K562 (cell line): ENCODE measurements around the gene GMIP. TPM values are rescaled to one million over a fixed set of nuclear protein-coding genes. Genes with fewer than 3 reads are reported as not detected.

ENCODE experiments used
- GABPB1 ChIP-seq: sonication (generic); formaldehyde crosslinking; IDR thresholded peaks from 2 replicates; pipeline ENCODE4 v1.8.0; 2022; ENCODE audit warnings: mild to moderate bottlenecking, missing genetic modification reagents
- SUPT5H ChIP-seq: fragments of 450-650 bp; IDR thresholded peaks from 2 replicates; pipeline ENCODE4 v1.6.1; 2016
- ZBTB40 ChIP-seq, 2 experiments: fragments of 450-650 bp in 1 of 2; sonication (generic) in 1 of 2; formaldehyde crosslinking in 1 of 2; IDR thresholded peaks; 2 replicates each; pipeline versions ENCODE4 v1.7.1 to v1.9.0; 2016 to 2022; ENCODE audit warnings: inconsistent platforms in 1 of 2, mild to moderate bottlenecking in 1 of 2, missing genetic modification reagents in 1 of 2
- ZNF445 ChIP-seq: fragments of 250-450 bp; sonication (Bioruptor Pico); IDR thresholded peaks from 2 replicates; pipeline ENCODE4 v1.4.0; 2020; ENCODE audit warnings: low read depth, mild to moderate bottlenecking, moderate library complexity
- polyA plus RNA-seq, 8 experiments: library from polyadenylated mRNA; depleted of rRNA in 4 of 8; stranded (reverse) in 5 of 8; unstranded in 3 of 8; fragments of >200 nt; fragmentation: Nextera tagmentation in 2 of 8; fragmentation: Illumina TruSeq in 1 of 8; extraction: Ambion mirVana in 2 of 8; extraction: Trizol in 1 of 8; gene quantifications; 2 replicates each; pipeline versions ENCODE4 v1.2.1 to v1.2.3, GENCODE V29; 2011 to 2014; ENCODE audit warnings: inconsistent platforms in 1 of 8, missing spikeins in 1 of 8
- total RNA-seq, 7 experiments: library from RNA; depleted of rRNA in 6 of 7; stranded (reverse); fragments of >200 nt in 6 of 7; fragmentation: Illumina TruSeq in 2 of 7; extraction: Trizol in 2 of 7; gene quantifications; 2 replicates each; pipeline versions ENCODE4 v1.2.1 to v1.2.3, GENCODE V29; 2011 to 2021; ENCODE audit warnings: low replicate concordance in 1 of 7
- TF ChIP-seq, protein P1 (sequence below): sonication (generic); formaldehyde crosslinking; IDR thresholded peaks from 2 replicates; pipeline ENCODE4 v1.8.0; 2022; ENCODE audit warnings: mild to moderate bottlenecking, missing genetic modification reagents, borderline replicate concordance
- TF ChIP-seq, protein P2 (sequence below): fragments of 250-450 bp; sonication (Bioruptor Pico); IDR thresholded peaks from 2 replicates; pipeline ENCODE4 v1.5.0; 2021
- TF ChIP-seq, protein P3 (sequence below): sonication (generic); formaldehyde crosslinking; IDR thresholded peaks from 2 replicates; pipeline ENCODE4 v1.8.1; 2023; ENCODE audit warnings: missing genetic modification reagents, mild to moderate bottlenecking, borderline replicate concordance

The GMIP gene
- total and polyA plus RNA-seq, 9 of the 15 experiments (the other 6 are each of a cell fraction or from before 2014, with no cell fraction given), result 0.14 to 15.8 (median 3.2) TPM

- TF ChIP-seq ZBTB40 (IDR thresholded peaks at IDR 0.05), result peak; percentile 96
- TF ChIP-seq ZBTB40 (CRISPR knock-in tag; IDR thresholded peaks at IDR 0.05), result no peak
- TF ChIP-seq, protein P1, sequence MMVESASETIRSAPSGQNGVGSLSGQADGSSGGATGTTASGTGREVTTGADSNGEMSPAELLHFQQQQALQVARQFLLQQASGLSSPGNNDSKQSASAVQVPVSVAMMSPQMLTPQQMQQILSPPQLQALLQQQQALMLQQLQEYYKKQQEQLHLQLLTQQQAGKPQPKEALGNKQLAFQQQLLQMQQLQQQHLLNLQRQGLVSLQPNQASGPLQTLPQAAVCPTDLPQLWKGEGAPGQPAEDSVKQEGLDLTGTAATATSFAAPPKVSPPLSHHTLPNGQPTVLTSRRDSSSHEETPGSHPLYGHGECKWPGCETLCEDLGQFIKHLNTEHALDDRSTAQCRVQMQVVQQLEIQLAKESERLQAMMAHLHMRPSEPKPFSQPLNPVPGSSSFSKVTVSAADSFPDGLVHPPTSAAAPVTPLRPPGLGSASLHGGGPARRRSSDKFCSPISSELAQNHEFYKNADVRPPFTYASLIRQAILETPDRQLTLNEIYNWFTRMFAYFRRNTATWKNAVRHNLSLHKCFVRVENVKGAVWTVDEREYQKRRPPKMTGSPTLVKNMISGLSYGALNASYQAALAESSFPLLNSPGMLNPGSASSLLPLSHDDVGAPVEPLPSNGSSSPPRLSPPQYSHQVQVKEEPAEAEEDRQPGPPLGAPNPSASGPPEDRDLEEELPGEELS (CRISPR knock-in tag), result peak; percentile 68; the same call in 1 of the 2 replicates
- TF ChIP-seq ZNF445, result 0 out of 2 replicates have a peak, but pooled peaks have one; percentile 67
- peak; percentile 82; the same call in 1 of the 2 replicates for TF ChIP-seq GABPB1 (CRISPR knock-in tag)
- TF ChIP-seq, protein P2, sequence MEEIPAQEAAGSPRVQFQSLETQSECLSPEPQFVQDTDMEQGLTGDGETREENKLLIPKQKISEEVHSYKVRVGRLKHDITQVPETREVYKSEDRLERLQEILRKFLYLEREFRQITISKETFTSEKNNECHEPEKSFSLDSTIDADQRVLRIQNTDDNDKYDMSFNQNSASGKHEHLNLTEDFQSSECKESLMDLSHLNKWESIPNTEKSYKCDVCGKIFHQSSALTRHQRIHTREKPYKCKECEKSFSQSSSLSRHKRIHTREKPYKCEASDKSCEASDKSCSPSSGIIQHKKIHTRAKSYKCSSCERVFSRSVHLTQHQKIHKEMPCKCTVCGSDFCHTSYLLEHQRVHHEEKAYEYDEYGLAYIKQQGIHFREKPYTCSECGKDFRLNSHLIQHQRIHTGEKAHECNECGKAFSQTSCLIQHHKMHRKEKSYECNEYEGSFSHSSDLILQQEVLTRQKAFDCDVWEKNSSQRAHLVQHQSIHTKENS (CRISPR knock-in tag), result no peak
- TF ChIP-seq SUPT5H, result peak; percentile 74
- TF ChIP-seq, protein P3, sequence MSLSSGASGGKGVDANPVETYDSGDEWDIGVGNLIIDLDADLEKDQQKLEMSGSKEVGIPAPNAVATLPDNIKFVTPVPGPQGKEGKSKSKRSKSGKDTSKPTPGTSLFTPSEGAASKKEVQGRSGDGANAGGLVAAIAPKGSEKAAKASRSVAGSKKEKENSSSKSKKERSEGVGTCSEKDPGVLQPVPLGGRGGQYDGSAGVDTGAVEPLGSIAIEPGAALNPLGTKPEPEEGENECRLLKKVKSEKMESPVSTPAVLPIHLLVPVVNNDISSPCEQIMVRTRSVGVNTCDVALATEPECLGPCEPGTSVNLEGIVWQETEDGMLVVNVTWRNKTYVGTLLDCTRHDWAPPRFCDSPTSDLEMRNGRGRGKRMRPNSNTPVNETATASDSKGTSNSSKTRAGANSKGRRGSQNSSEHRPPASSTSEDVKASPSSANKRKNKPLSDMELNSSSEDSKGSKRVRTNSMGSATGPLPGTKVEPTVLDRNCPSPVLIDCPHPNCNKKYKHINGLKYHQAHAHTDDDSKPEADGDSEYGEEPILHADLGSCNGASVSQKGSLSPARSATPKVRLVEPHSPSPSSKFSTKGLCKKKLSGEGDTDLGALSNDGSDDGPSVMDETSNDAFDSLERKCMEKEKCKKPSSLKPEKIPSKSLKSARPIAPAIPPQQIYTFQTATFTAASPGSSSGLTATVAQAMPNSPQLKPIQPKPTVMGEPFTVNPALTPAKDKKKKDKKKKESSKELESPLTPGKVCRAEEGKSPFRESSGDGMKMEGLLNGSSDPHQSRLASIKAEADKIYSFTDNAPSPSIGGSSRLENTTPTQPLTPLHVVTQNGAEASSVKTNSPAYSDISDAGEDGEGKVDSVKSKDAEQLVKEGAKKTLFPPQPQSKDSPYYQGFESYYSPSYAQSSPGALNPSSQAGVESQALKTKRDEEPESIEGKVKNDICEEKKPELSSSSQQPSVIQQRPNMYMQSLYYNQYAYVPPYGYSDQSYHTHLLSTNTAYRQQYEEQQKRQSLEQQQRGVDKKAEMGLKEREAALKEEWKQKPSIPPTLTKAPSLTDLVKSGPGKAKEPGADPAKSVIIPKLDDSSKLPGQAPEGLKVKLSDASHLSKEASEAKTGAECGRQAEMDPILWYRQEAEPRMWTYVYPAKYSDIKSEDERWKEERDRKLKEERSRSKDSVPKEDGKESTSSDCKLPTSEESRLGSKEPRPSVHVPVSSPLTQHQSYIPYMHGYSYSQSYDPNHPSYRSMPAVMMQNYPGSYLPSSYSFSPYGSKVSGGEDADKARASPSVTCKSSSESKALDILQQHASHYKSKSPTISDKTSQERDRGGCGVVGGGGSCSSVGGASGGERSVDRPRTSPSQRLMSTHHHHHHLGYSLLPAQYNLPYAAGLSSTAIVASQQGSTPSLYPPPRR (CRISPR knock-in tag), result 0 out of 2 replicates have a peak, but pooled peaks have one; percentile 24
Observed at GRCh38 chr19:19663256-19664120, 20.0 kb upstream of the GMIP start, which contains the start of gene ATP13A1 (continued).
